ENCODE measurements around the gene PLXNA1. TPM values are rescaled to one million over a fixed set of nuclear protein-coding genes. Genes with fewer than 3 reads are reported as not detected.

The PLXNA1 gene
- total and polyA plus RNA-seq, 10 of the 15 experiments (the other 5 are each of a cell fraction or from before 2014, with no cell fraction given), result 0.03 to 16.4 (median 2.5) TPM

DNA sequence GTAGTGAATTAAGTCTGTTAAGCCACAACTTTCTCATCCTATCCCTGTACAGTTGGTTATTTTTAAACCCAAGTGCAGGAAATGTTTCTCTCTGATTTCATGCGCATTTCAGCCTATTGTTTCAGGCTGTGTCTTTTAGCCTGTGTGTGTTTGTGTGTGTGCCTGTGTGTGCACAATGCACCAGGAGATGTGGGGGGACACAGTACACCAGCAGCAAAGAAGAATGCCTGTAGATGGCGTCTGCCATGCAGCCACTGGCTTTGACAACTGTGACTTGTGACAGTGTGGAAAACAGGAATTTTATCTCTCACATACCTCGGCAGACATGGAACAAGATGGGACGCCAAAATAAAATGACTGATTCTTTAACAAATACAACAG, 43.6 kb upstream of the PLXNA1 start:
- FAIRE-seq, result no peak
- Histone ChIP-seq H3K4me3 (no peak overlapping the region), H3K9me3 (replicated peaks; ENCODE audit: control insufficient read depth, insufficient read depth, low read length) (no peaks in the 10 kb centered on the region), H3K27me3 (replicated peaks in 1 of 2; ENCODE audit: control insufficient read depth in 2 of 2, insufficient read depth in 2 of 2, low read length in 1 of 2) (no peaks in the 10 kb centered on the region), H3K27ac (ENCODE audit: control insufficient read depth, insufficient read depth) (no peak overlapping the region), H3K4me1 (ENCODE audit: control insufficient read depth, insufficient read depth, low read length) (no peaks in the 10 kb centered on the region), H3K9ac (ENCODE audit: control insufficient read depth, insufficient read depth, low read length) (no peak overlapping the region), H3K36me3 (ENCODE audit: control insufficient read depth in 2 of 2, insufficient read depth in 2 of 2, low read length in 1 of 2) (no peaks in the 10 kb centered on the region), H3K4me2 (ENCODE audit: control insufficient read depth, insufficient read depth) (no peak overlapping the region), H4K20me1 (ENCODE audit: control insufficient read depth, insufficient read depth) (no peaks in the 10 kb centered on the region), H3K79me2 (ENCODE audit: control insufficient read depth, insufficient read depth, low read length) (no peaks in the 10 kb centered on the region), H2AFZ (ENCODE audit: control insufficient read depth, low read depth, low read length) (no peak overlapping the region)
- ChIA-PET CTCF (interaction anchor here (1.0 to 2.4 kb wide), 3 partner anchors 42 to 187 kb away, joined by 3 to 9 read pairs (median 5); no protein-coding TSS in a partner anchor), RAD21 (ENCODE audit: unreplicated experiment) (no interaction called here), SMC1A (ENCODE audit: uncharacterized antibody, unreplicated experiment) (no interaction called here), POLR2A (no interaction called here)
- BruUV-seq (replicated peaks), result no TSS peak
- DNase-seq (ENCODE audit: low read depth, low spot score), result no peak
- TF ChIP-seq MEF2A (IDR thresholded peaks at IDR 0.05; ENCODE audit: insufficient read depth, low read depth, low read length) (no peak), CEBPB (IDR thresholded peaks at IDR 0.05; ENCODE audit: borderline replicate concordance in 1 of 2, low read depth in 2 of 2, low read length in 2 of 2) (no peak), CHD1 (IDR thresholded peaks at IDR 0.05; ENCODE audit: low read depth, low read length) (no peak), RUNX3 (IDR thresholded peaks at IDR 0.05; ENCODE audit: low read length) (no peak), YBX1 (IDR thresholded peaks at IDR 0.05) (no peak), EED (IDR thresholded peaks at IDR 0.05; ENCODE audit: low read depth) (no peak), PAX8 (IDR thresholded peaks at IDR 0.05) (no peak), IKZF1 (conservative IDR thresholded peaks at IDR 0.05) (no peak), POU2F2 (IDR thresholded peaks at IDR 0.05; ENCODE audit: borderline replicate concordance, low read depth, low read length) (no peak), CBFB (IDR thresholded peaks at IDR 0.05; ENCODE audit: low read depth) (no peak)
- TF ChIP-seq, protein P1, sequence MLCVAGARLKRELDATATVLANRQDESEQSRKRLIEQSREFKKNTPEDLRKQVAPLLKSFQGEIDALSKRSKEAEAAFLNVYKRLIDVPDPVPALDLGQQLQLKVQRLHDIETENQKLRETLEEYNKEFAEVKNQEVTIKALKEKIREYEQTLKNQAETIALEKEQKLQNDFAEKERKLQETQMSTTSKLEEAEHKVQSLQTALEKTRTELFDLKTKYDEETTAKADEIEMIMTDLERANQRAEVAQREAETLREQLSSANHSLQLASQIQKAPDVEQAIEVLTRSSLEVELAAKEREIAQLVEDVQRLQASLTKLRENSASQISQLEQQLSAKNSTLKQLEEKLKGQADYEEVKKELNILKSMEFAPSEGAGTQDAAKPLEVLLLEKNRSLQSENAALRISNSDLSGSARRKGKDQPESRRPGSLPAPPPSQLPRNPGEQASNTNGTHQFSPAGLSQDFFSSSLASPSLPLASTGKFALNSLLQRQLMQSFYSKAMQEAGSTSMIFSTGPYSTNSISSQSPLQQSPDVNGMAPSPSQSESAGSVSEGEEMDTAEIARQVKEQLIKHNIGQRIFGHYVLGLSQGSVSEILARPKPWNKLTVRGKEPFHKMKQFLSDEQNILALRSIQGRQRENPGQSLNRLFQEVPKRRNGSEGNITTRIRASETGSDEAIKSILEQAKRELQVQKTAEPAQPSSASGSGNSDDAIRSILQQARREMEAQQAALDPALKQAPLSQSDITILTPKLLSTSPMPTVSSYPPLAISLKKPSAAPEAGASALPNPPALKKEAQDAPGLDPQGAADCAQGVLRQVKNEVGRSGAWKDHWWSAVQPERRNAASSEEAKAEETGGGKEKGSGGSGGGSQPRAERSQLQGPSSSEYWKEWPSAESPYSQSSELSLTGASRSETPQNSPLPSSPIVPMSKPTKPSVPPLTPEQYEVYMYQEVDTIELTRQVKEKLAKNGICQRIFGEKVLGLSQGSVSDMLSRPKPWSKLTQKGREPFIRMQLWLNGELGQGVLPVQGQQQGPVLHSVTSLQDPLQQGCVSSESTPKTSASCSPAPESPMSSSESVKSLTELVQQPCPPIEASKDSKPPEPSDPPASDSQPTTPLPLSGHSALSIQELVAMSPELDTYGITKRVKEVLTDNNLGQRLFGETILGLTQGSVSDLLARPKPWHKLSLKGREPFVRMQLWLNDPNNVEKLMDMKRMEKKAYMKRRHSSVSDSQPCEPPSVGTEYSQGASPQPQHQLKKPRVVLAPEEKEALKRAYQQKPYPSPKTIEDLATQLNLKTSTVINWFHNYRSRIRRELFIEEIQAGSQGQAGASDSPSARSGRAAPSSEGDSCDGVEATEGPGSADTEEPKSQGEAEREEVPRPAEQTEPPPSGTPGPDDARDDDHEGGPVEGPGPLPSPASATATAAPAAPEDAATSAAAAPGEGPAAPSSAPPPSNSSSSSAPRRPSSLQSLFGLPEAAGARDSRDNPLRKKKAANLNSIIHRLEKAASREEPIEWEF (IDR thresholded peaks at IDR 0.05; ENCODE audit: insufficient replicate concordance, low read depth, low read length), result no peak
- TF ChIP-seq, protein P2, sequence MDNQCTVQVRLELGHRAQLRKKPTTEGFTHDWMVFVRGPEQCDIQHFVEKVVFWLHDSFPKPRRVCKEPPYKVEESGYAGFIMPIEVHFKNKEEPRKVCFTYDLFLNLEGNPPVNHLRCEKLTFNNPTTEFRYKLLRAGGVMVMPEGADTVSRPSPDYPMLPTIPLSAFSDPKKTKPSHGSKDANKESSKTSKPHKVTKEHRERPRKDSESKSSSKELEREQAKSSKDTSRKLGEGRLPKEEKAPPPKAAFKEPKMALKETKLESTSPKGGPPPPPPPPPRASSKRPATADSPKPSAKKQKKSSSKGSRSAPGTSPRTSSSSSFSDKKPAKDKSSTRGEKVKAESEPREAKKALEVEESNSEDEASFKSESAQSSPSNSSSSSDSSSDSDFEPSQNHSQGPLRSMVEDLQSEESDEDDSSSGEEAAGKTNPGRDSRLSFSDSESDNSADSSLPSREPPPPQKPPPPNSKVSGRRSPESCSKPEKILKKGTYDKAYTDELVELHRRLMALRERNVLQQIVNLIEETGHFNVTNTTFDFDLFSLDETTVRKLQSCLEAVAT (IDR thresholded peaks at IDR 0.05), result no peak
- TF ChIP-seq, protein P3, sequence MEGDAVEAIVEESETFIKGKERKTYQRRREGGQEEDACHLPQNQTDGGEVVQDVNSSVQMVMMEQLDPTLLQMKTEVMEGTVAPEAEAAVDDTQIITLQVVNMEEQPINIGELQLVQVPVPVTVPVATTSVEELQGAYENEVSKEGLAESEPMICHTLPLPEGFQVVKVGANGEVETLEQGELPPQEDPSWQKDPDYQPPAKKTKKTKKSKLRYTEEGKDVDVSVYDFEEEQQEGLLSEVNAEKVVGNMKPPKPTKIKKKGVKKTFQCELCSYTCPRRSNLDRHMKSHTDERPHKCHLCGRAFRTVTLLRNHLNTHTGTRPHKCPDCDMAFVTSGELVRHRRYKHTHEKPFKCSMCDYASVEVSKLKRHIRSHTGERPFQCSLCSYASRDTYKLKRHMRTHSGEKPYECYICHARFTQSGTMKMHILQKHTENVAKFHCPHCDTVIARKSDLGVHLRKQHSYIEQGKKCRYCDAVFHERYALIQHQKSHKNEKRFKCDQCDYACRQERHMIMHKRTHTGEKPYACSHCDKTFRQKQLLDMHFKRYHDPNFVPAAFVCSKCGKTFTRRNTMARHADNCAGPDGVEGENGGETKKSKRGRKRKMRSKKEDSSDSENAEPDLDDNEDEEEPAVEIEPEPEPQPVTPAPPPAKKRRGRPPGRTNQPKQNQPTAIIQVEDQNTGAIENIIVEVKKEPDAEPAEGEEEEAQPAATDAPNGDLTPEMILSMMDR (IDR thresholded peaks at IDR 0.05 in 2 of 3, conservative IDR thresholded peaks at IDR 0.05 in 1 of 3; ENCODE audit: control insufficient read depth in 2 of 3, extremely low read depth in 1 of 3, insufficient read depth in 1 of 3, low read depth in 3 of 3, low read length in 3 of 3), result no peak; a peak in 1 of 6 replicates
- TF ChIP-seq, protein P4, sequence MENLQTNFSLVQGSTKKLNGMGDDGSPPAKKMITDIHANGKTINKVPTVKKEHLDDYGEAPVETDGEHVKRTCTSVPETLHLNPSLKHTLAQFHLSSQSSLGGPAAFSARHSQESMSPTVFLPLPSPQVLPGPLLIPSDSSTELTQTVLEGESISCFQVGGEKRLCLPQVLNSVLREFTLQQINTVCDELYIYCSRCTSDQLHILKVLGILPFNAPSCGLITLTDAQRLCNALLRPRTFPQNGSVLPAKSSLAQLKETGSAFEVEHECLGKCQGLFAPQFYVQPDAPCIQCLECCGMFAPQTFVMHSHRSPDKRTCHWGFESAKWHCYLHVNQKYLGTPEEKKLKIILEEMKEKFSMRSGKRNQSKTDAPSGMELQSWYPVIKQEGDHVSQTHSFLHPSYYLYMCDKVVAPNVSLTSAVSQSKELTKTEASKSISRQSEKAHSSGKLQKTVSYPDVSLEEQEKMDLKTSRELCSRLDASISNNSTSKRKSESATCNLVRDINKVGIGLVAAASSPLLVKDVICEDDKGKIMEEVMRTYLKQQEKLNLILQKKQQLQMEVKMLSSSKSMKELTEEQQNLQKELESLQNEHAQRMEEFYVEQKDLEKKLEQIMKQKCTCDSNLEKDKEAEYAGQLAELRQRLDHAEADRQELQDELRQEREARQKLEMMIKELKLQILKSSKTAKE (IDR thresholded peaks at IDR 0.05; ENCODE audit: low read depth, poor library complexity, severe bottlenecking), result no peak
- ATAC-seq, result no peak
- 83% methylated on average over 4 of the region's 4 CpGs for WGBS (ENCODE audit: insufficient coverage, insufficient replicate concordance, low lambda C conversion rate, missing lambda C conversion rate)
- in situ Hi-C loops (cut with MboI), result no loop called here
- intact Hi-C loops (cut with micrococcal nuclease; ENCODE audit: unreplicated experiment), result no loop called here
